Endothelial cell of umbilical vein (primary cell): ENCODE results near the gene CFAP161. TPM values are rescaled to one million over a fixed set of nuclear protein-coding genes. Genes with fewer than 3 reads are reported as not detected.

ENCODE experiments used
- BruUV-seq: library from RNA; stranded (reverse); fragments of 400-500 nt; replicated peaks from 2 replicates; lab custom pipeline; 2021; lab: Mats Ljungman, UMichigan
- CTCF ChIA-PET: fragments of 300-600, 350-600 bp; sonication (Branson Sonifier 250); formaldehyde crosslinking; loops from one replicate; lab custom pipeline; 2021; ENCODE audit warnings: antibody characterized with exemption, inconsistent platforms; lab: Charles Lee
- POLR2A ChIA-PET: fragments of 300-600, 350-600 bp; sonication (Branson Sonifier 250); formaldehyde crosslinking; loops from one replicate; lab custom pipeline; 2021; ENCODE audit warnings: antibody characterized with exemption, inconsistent platforms; lab: Charles Lee
- DNase-seq: peaks from one replicate; pipeline ENCODE4 v3.0.0-alpha.2; 2011; ENCODE audit warnings: low read depth, low spot score
- FAIRE-seq: peaks from 2 replicates; lab custom pipeline; 2011; peaks lifted over from hg19 to GRCh38; lab: Jason Lieb, UNC
- H2AFZ ChIP-seq: 2 replicates; pipeline ENCODE4 v1.6.0; 2012; ENCODE audit warnings: low read depth, low read length, control low read depth, inconsistent platforms
- H3K27ac ChIP-seq: 2 replicates; pipeline ENCODE4 v1.5.1; 2011; ENCODE audit warnings: low read depth, mild to moderate bottlenecking, control low read depth, low read length, moderate library complexity; ENCODE audit not compliant: insufficient read depth
- H3K27me3 ChIP-seq, 2 experiments: 2 replicates each; pipeline versions ENCODE4 v1.6.0 to v1.6.1; 2011; ENCODE audit warnings: low read length in 2 of 2, mixed read lengths in 1 of 2; ENCODE audit not compliant: control insufficient read depth in 2 of 2, insufficient read depth in 2 of 2
- H3K36me3 ChIP-seq, 2 experiments: 2 replicates in 1 of 2; 3 replicates in 1 of 2; pipeline ENCODE4 v1.5.1; 2011; ENCODE audit warnings: low read length in 2 of 2, mild to moderate bottlenecking in 1 of 2, moderate library complexity in 1 of 2; ENCODE audit not compliant: control insufficient read depth in 2 of 2, insufficient read depth in 2 of 2; ENCODE audit errors: extremely low read depth in 1 of 2
- H3K4me1 ChIP-seq: 3 replicates; pipeline ENCODE4 v1.5.1; 2011; ENCODE audit warnings: mild to moderate bottlenecking, low read length; ENCODE audit not compliant: control insufficient read depth, insufficient read depth; ENCODE audit errors: extremely low read depth
- H3K4me2 ChIP-seq: 2 replicates; pipeline ENCODE4 v1.6.1; 2011; ENCODE audit warnings: low read length, control low read depth, mixed read lengths; ENCODE audit not compliant: insufficient read depth
- H3K4me3 ChIP-seq, 3 experiments: fragments of 200-600 bp in 1 of 3; sonication (generic), shearing (Covaris generic) in 1 of 3; replicated peaks in 1 of 3; 2 replicates each; pipeline ENCODE4 v1.5.1; 2011 to 2016; ENCODE audit warnings: control low read depth in 3 of 3, low read length in 3 of 3, mild to moderate bottlenecking in 2 of 3, inconsistent platforms in 1 of 3, low read depth in 1 of 3, moderate library complexity in 1 of 3; ENCODE audit not compliant: insufficient read depth in 1 of 3
- H3K79me2 ChIP-seq: 2 replicates; pipeline ENCODE4 v1.6.0; 2012; ENCODE audit warnings: low read length, inconsistent platforms; ENCODE audit not compliant: control insufficient read depth, insufficient read depth
- H3K9ac ChIP-seq: replicated peaks from 2 replicates; pipeline ENCODE3; 2011; ENCODE audit warnings: low read length, control low read depth; ENCODE audit not compliant: insufficient read depth; ENCODE audit errors: extremely low read depth
- H3K9me1 ChIP-seq: replicated peaks from 3 replicates; pipeline ENCODE4 v1.6.0; 2011; ENCODE audit warnings: mild to moderate bottlenecking, low read length; ENCODE audit not compliant: control insufficient read depth, insufficient read depth; ENCODE audit errors: extremely low read depth
- H3K9me3 ChIP-seq: replicated peaks from 2 replicates; pipeline ENCODE4 v1.5.1; 2012; ENCODE audit warnings: low read length, inconsistent platforms; ENCODE audit not compliant: control insufficient read depth, insufficient read depth
- H4K20me1 ChIP-seq: replicated peaks from 2 replicates; pipeline ENCODE3; 2011; ENCODE audit warnings: mild to moderate bottlenecking, low read length; ENCODE audit not compliant: control insufficient read depth, insufficient read depth; ENCODE audit errors: extremely low read depth
- CTCF ChIP-seq, 2 donors: IDR thresholded peaks; 1 replicate in 1 of 2; 2 replicates in 1 of 2; pipeline ENCODE4 v1.5.1; 2011; ENCODE audit warnings: low read length in 2 of 2, mild to moderate bottlenecking in 2 of 2, moderate library complexity in 2 of 2, control low read depth in 1 of 2, inconsistent platforms in 1 of 2, low read depth in 1 of 2; ENCODE audit not compliant: insufficient read depth in 1 of 2; ENCODE audit errors: extremely low read depth in 1 of 2
- EZH2 ChIP-seq: IDR thresholded peaks from 2 replicates; pipeline ENCODE4 v1.6.1; 2012; ENCODE audit warnings: borderline replicate concordance, low read depth, mild to moderate bottlenecking, moderate library complexity, low read length, inconsistent platforms; ENCODE audit not compliant: severe bottlenecking
- FOS ChIP-seq: IDR thresholded peaks from 2 replicates; pipeline ENCODE4 v1.6.1; 2011; ENCODE audit warnings: mild to moderate bottlenecking, low read length, moderate library complexity, borderline replicate concordance; ENCODE audit not compliant: insufficient read depth
- MAX ChIP-seq: IDR thresholded peaks from 2 replicates; pipeline ENCODE4 v1.6.1; 2011; ENCODE audit not compliant: insufficient read depth, insufficient read length
- dilution Hi-C: fragments of 300-500 bp; cut with MboI; formaldehyde crosslinking; loops from one replicate; pipeline ENCODE4 v1.15.0; 2019; ENCODE audit warnings: low sequenced_read_pairs; ENCODE audit not compliant: extremely low pct_ligation_motif_present
- intact Hi-C: fragments of 100-400 bp; cut with micrococcal nuclease; formaldehyde crosslinking; loops from one replicate; pipeline ENCODE4 v1.10.0; 2022
- polyA plus RNA-seq, 4 experiments: library from polyadenylated mRNA; depleted of rRNA in 3 of 4; stranded (reverse) in 3 of 4; unstranded in 1 of 4; fragments of >200 nt; gene quantifications; 2 replicates each; pipeline versions ENCODE4 v1.2.1 to v1.2.3, GENCODE V29; 2011 to 2012; ENCODE audit warnings: missing spikeins in 1 of 4
- total RNA-seq: library from RNA; stranded (reverse); gene quantifications from 2 replicates; pipeline ENCODE4 v1.2.3, GENCODE V29; 2021

The CFAP161 gene
- total and polyA plus RNA-seq, 2 donors (not counting 3 experiments of a cell fraction or from before 2014, with no cell fraction given) = 0.08 TPM; not detected in 1

DNA sequence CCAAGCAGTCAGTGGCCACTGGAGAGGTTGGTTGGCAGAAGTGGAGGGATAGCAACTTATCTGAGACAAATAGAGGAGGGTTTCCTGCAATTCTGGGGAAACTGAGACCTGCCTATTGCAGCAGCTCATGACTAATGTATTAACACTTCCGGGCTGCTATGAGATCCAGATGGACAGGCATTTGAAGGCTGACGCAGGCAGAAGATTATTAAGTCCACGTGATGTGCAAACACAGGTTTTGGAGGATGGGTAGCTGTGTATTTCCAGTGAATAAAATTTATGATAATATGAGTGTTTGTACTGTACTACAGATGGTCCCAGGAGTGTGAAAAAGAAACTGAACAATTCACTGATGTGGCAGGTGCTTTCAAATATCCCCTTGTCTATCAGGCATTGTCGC is 28.5 kb upstream of the CFAP161 start:
- no peaks in the 10 kb centered on the region for H3K9me1 ChIP-seq
- DNase-seq = no peak
- no peaks in the 10 kb centered on the region for H4K20me1 ChIP-seq
- CTCF ChIA-PET = interaction anchor here (1.0 to 7.5 kb wide), 13 partner anchors 13 to 161 kb away, joined by 3 to 271 read pairs (median 7); partner anchors contain the start of gene TLNRD1
- TF ChIP-seq EZH2 (no peak), CTCF (IDR thresholded peaks at IDR 0.05; ENCODE audit: extremely low read depth in 1 of 2, insufficient read depth in 1 of 2, low read depth in 1 of 2, low read length in 2 of 2) (no peak), FOS (no peak), MAX (no peak)
- no peaks in the 10 kb centered on the region for H3K9me3 ChIP-seq
- H3K27me3 ChIP-seq = peaks cover 0 to 2% of the 10 kb centered on the region in 2 experiments
- H3K4me3 ChIP-seq = no peak overlapping the region
- intact Hi-C loops = loop anchor here (5.0 to 10.0 kb wide), 2 partner anchors 57 to 939 kb away; partner anchors contain the start of gene MEX3B
- H3K9ac ChIP-seq = no peak overlapping the region
- H3K4me1 ChIP-seq = peaks cover 7% of the 10 kb centered on the region
- POLR2A ChIA-PET = interaction anchor here (0.6 to 1.4 kb wide), 2 partner anchors 104 to 288 kb away, joined by 3 to 4 read pairs; no protein-coding TSS in a partner anchor
- no peaks in the 10 kb centered on the region for H3K36me3 ChIP-seq
- BruUV-seq = no TSS peak
- no peak overlapping the region for H3K27ac ChIP-seq
- no peak for FAIRE-seq
- no peak overlapping the region for H3K4me2 ChIP-seq
- dilution Hi-C loops = no loop called here
- H3K79me2 ChIP-seq = no peaks in the 10 kb centered on the region
- H2AFZ ChIP-seq = no peak overlapping the region
